Measurements from ENCODE around the gene GALNT11. TPM values are rescaled to one million over a fixed set of nuclear protein-coding genes. Genes with fewer than 3 reads are reported as not detected.

GALNT11 gene
- total RNA-seq, 1 experiment from 2014 or later, result 24.1 TPM

DNA sequence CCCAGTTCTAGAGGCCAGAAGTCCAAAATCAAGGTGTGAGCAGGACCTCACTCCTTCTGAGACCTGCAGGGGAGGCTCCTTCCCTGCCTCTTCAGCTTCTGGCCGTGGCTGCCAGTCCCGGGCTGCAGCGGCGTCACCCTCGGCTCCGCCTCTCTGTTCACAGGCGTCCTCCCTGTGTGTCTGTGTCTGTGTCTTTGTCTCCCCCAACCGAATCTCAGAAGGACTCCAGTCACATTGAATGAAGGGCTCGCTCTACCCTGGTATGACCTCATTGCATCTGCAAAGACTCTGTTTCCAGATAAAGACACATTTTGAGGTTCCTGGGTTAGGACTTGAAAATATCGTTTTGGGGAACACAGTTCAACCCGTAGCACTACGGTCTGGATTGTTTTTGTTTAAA, 33.1 kb upstream of the GALNT11 start:
- H4K91ac ChIP-seq (ENCODE audit: insufficient read length, low read depth, low read length), result no peak overlapping the region
- H3K36me3 Mint-ChIP-seq (ENCODE audit: insufficient read depth in 1 of 3, low read depth in 3 of 3), result no peaks in the 10 kb centered on the region
- no peak overlapping the region for H2BK12ac ChIP-seq (ENCODE audit: insufficient read length, low read depth, low read length)
- no peak overlapping the region for H3K18ac ChIP-seq (ENCODE audit: insufficient read length, low read depth, low read length)
- no peak overlapping the region for H2AK5ac ChIP-seq (ENCODE audit: insufficient read length, low read length)
- no peak overlapping the region for H3K27ac ChIP-seq (ENCODE audit: insufficient read length, low read depth, low read length)
- H2BK120ac ChIP-seq (ENCODE audit: low read depth, low read length, poor library complexity, severe bottlenecking), result no peak overlapping the region
- H4K20me1 ChIP-seq (ENCODE audit: control insufficient read depth, insufficient read depth, insufficient read length), result no peaks in the 10 kb centered on the region
- WGBS (ENCODE audit: extremely low coverage, insufficient read length, low lambda C conversion rate), result no CpG with 5 or more reads among the region's 12 CpGs
- no peaks in the 10 kb centered on the region for H3K27me3 ChIP-seq (ENCODE audit: insufficient read depth, low read length)
- H3K9me3 ChIP-seq (ENCODE audit: control insufficient read depth, low read depth, low read length), result no peaks in the 10 kb centered on the region
- H3K27ac Mint-ChIP-seq, result no peak overlapping the region; a peak in 2 of 7 replicates
- TF ChIP-seq, protein P1, sequence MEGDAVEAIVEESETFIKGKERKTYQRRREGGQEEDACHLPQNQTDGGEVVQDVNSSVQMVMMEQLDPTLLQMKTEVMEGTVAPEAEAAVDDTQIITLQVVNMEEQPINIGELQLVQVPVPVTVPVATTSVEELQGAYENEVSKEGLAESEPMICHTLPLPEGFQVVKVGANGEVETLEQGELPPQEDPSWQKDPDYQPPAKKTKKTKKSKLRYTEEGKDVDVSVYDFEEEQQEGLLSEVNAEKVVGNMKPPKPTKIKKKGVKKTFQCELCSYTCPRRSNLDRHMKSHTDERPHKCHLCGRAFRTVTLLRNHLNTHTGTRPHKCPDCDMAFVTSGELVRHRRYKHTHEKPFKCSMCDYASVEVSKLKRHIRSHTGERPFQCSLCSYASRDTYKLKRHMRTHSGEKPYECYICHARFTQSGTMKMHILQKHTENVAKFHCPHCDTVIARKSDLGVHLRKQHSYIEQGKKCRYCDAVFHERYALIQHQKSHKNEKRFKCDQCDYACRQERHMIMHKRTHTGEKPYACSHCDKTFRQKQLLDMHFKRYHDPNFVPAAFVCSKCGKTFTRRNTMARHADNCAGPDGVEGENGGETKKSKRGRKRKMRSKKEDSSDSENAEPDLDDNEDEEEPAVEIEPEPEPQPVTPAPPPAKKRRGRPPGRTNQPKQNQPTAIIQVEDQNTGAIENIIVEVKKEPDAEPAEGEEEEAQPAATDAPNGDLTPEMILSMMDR (conservative IDR thresholded peaks at IDR 0.05), result peak; percentile 50
- H3K79me2 ChIP-seq (ENCODE audit: insufficient read depth, low read length), result no peaks in the 10 kb centered on the region
- H3K9me3 Mint-ChIP-seq, result no peaks in the 10 kb centered on the region
- DNase-seq, result peak; percentile 90
- H3K23me2 ChIP-seq (ENCODE audit: insufficient read length, low read depth, low read length, poor library complexity, severe bottlenecking), result no peaks in the 10 kb centered on the region
- H3K9ac ChIP-seq (ENCODE audit: extremely low read depth, insufficient read length, low read length), result no peak overlapping the region
- no peak overlapping the region for H2BK20ac ChIP-seq (ENCODE audit: low read depth, low read length, poor library complexity, severe bottlenecking)
- no peak overlapping the region for H4K8ac ChIP-seq (replicated peaks; ENCODE audit: insufficient read length, low read depth, low read length)
- no peak overlapping the region for H2BK5ac ChIP-seq (ENCODE audit: insufficient read length, low read length)
- H3K4ac ChIP-seq (ENCODE audit: low read depth, low read length), result no peak overlapping the region
- no peaks in the 10 kb centered on the region for H3K4me1 ChIP-seq (ENCODE audit: insufficient read depth, low read length)
- no peaks in the 10 kb centered on the region for H3K27me3 Mint-ChIP-seq (ENCODE audit: low read depth)
- H3K4me1 Mint-ChIP-seq, result peaks cover 18 to 37% of the 10 kb centered on the region in 2 experiments
- no peak overlapping the region for H3K14ac ChIP-seq (ENCODE audit: insufficient read depth, low read length)
- H3K56ac ChIP-seq (ENCODE audit: insufficient read length, low read depth, low read length), result no peak overlapping the region
- no peaks in the 10 kb centered on the region for H3K79me1 ChIP-seq (ENCODE audit: insufficient read depth, low read depth, low read length, poor library complexity, severe bottlenecking)
- no peak overlapping the region for H2AFZ ChIP-seq (ENCODE audit: low read length)
- no peak overlapping the region for H3T11ph ChIP-seq (ENCODE audit: low read length)
- H3K23ac ChIP-seq (ENCODE audit: insufficient read length, low read depth, low read length), result no peak overlapping the region
- no peak overlapping the region for H3K4me2 ChIP-seq (ENCODE audit: insufficient read depth, insufficient read length, low read length)
- H3K4me3 Mint-ChIP-seq, result peak overlapping the region in 1 of 2 experiments; percentile 34; a peak in 2 of 5 replicates
- H4K5ac ChIP-seq (ENCODE audit: insufficient read length, low read depth, low read length), result no peak overlapping the region
- no peak overlapping the region for H2BK15ac ChIP-seq (ENCODE audit: low read depth, low read length)
